Measurements from ENCODE around the gene NACA2.
"Not testable (repeated sequence)": the region's sequence is repeated elsewhere in the genome, so short reads cannot be mapped to it uniquely, and the experiment has no call there.

Gene NACA2

DNA sequence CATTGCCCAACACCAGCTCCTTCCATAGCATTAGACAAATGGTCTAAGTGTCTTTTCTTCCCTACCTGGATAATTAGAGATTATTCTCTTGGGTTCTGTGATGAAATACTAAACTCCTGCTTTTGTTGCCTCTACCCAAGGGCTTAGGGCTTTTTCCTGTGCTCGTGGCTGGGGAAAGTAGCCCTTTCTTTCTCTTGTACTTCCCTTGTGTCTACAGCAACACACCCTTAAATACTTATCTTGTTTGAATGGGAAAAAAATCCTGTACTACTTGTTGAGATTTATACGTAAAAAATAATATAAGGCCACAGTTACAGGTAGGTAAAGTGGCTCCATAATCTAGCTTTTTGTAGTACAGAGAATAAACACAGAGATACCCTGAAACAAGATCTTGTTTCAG is 7.0 kb upstream of the NACA2 start:
- no peak for DNase-seq

DNA sequence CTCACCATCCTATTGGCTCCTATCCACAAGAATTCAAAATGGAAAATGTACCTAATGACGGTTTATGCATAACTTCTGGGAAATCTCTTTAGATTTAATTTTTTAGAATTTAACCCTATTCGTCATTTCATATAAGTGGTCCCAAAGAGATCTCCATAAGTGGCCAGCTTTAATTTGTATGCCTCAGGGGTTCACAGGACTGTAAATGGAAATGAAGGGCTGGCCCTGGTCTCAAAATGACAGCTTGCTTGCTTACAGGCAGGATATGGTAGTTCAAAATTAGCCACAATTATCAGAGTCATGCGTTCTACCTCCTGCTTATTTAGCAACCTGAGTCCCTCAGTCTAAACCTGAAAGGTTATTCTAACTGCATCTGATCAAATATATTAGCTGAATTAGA is 6.6 kb upstream of the NACA2 start:
- DNase-seq = no peak

DNA sequence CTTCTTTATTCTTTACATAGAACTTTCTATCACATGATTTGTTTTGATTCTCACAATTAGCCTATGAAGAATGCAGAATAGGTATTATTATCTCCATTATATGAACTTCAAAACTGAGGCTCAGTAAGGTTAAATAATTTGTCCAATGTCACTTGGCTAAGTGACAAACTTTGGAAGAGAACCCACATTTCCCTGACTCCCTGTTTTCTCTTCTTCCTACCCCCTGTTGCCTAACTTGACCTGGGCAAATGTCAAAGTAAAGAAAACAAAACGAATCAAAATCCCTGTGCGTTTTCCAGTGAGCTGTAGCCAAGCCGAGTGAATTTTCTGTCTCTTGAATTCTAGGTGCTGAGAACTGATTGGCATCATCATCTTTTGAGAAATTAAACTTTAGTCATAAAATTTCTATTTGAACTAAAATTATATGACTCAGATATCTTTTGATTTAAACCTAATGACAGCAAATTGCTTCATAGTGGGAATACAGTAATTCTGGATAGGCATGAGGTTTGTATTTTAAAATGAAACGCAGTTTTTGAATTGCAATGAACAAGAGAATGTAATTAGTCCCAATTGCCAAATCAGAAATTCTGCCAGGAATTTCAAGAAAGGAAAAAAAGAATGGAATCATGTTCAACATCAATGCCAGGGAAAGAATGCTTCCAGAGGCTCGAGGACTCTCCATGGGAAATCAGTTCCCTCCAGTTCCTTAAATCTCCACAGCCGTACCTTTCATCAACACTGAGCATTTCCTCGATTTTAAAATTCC is 4.6 kb upstream of the NACA2 start:
- DNase-seq = no peak

DNA sequence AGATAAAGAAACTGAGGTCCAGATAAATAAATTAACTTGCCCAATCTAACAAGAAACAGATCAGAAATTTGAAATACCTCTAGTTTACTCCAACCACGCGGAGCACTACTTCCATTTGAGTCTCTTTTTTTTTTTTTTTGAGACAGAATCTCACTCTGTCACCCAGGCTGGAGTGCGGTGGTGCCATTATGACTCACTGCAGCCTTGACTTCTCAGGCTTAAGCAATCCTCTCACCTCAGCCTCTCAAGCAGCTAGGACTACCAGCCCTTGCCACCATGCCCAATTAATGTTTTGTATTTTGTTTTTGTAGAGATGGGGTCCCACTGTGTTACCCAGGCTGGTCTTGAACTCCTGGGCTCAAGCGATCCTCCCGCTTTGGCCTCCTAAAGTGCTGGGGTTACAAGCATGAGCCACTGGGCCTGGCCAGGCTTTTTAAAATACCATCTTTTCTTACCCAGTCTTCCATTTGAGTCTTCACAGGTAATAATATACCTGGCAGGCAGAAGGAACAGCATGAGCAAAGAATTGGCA is 3.3 kb upstream of the NACA2 start:
- no peak for DNase-seq

DNA sequence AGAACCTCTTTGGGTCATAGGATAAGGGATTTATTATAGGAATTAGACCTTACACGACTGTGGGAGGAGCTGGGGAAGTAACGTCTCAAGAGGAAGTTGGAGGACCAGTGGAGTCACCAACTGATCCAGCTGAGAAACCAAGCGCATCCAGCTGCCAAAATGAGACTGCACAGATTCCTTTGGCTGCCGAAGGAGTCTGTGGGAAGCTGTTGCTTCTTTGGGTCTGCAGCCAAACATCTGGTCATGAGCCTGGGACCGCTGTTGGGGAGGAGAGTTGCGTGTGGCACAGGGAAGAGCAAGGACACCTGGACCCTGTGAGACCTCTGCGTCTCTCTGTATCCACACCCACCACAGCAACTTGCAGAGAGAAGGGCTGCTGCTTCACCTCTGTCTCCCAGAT is 2.4 kb upstream of the NACA2 start:
- DNase-seq = no peak

DNA sequence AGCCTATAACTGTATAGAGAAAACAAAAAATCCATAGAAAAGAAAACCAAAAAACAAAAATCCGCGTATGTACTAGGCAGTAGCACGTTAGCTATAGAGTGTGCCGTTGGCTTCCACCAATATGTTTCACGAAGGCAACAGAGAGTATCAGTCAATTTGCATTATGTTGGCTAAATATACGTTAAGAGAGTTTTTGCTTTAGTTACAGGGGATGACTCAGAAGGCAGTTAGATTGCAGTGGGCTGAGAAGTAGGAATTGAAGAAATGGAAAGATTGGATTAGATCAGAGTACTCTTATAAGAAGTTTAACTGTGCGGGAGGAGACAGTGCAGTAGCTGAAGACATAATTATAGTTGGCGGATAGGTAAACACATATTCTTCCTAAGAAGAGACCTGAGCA is 911 bp upstream of the NACA2 start:
- DNase-seq = no peak

DNA sequence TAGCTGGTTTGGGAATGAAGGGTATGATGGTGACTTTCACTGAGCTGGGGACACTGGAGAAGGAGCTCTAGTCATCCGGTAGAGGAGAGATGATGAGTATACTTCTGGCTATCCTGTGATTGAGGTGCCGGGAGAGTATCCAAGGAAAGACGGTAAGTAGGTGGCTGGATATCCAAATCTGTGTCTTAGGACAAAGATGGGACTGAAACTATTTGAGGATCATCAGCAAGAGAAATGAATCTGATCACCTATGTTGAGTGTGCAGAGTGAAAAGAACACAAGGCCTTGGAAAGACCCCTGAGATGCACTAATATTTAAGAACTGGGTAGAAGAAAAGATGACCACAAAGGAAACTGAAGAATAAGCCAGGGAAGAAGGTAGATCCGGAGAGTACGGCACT is 1.0 kb downstream of the NACA2 start:
- DNase-seq = no peak

DNA sequence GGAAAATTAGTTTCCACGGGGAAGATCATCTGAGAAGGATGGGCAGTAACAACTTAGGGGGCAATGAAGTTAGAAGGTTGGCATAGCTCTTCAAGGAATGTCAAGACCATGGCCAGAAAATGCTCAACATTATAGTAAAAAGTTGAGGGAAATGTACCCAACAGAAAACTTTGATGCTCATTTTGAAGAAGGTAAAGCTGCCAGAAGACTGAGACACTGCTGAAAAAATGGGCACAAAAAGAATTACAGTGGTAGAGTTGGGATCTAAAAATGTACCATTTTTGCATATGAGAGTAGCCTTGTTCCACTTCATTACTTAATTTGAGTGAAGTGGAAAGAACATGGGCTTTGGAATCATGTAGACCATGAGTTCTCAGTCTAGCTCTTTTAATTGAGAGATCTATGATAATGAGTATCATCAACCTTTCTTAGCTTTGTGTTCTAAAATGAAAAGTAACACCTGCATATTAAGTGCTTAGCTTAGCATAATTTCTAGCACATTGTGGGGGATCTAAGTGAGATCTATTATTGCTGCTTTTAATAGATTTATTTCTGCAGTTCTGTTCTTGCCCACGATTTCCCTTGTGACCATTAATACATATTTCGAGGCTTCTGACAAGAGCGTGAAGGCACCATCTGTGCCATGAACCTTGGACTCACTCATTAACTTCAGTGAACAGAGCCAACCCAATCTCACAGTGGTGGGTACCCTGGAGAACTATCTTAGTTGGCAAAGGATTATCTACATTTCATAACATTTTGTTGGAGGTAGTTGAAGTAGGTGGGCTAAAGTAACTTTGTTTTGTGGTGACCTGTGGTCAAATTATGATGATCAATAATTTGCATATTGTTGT is 3.0 kb downstream of the NACA2 start:
- peak; percentile 76 for DNase-seq

DNA sequence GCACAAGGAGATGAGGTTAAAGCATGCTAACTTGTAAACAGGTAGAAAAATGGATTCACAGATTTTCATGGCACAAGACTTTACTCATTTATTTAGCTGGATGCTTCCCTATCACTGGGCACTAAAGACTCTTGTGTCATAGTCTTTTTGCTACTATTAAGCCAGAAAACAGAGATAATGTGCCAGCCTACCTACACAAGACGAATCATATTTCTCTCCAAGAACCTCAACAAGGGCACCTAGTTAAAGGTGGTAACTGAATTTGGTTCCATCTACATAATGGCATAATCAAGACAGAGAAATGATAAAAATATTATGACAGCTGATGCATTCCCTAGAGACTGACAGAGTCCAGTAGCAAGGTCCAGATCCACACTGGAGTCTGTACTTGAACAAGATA is 3.8 kb downstream of the NACA2 start:
- no peak for DNase-seq

DNA sequence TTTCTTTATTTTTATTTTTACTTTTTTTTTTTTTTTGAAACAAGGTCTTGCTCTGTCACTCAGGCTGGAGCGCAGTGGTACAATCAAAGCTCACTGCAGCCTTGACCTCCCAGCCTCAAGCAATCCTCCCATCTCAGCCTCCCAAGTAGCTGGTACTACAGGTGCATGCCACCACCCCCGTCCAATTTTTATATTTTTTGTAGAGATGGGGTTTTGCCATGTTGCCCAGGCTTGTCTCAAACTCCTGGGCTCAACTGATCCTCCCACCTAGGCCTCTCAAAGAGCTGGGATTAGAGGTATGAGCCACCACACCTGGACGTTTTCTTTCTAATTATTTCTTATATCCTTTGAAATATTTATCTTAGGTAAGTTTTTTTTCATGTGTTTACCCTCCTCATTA is 4.4 kb downstream of the NACA2 start:
- DNase-seq = not testable (repeated sequence)

DNA sequence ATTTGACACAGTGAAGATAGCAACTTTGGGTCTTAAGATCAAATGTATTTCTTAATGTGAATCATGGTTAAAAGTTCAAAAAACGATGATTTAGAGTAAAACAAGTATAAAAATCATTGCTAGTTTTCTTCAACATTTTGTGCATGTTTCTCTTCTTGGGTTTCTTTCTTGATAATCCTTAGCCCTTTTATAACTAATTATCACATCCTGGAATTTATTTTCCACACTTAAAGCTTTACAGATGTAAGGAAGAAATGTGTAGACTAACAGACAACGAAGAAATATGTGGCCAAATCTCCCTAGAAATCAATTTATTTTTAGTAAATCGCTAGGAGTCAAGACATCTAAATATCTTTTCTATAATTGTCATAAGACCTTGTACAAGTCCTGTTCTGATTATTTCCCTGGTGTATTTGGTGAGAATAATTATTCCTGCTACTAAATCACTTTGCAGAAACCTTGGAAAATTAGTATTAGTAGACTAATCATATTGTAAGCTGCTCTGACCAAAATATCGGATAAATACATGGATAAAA is 4.9 kb downstream of the NACA2 start:
- no peak for DNase-seq

DNA sequence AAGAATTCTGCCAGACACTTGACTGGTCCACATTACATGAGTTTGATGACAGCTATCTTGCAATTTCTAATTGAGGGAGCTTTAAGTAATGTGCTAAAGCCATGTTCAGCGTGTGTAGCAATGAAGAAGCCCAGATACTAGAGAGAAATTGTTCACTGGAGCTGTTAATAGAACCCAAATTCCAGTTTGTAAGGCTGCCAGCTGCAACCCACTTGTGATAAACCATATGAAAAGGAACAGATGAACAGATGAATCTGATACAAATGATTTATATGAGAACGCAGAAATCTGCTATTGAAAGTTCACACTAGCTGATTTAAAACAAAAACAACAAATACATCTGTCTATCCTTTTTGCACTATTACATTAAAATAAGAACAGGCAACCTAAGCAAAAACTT is 6.2 kb downstream of the NACA2 start:
- DNase-seq = peak; percentile 81

DNA sequence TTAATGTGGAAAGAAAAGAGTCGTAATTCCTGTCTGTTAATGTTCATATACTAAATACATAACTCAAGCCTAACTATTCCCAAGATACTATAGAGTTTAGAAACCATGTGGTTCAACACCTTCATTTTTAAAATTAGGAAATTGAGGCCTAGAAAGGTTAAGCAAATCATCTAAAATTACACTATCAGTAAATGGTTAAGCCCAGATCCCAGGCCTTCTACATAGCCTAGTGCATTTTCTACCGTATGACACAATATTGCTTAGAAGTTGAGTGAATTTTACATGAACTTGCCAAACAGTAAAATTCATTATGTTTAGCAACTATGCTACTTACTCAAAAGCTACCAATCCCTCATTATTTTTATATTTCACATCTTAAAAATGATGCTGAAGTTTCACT is 6.8 kb downstream of the NACA2 start:
- DNase-seq = no peak

DNA sequence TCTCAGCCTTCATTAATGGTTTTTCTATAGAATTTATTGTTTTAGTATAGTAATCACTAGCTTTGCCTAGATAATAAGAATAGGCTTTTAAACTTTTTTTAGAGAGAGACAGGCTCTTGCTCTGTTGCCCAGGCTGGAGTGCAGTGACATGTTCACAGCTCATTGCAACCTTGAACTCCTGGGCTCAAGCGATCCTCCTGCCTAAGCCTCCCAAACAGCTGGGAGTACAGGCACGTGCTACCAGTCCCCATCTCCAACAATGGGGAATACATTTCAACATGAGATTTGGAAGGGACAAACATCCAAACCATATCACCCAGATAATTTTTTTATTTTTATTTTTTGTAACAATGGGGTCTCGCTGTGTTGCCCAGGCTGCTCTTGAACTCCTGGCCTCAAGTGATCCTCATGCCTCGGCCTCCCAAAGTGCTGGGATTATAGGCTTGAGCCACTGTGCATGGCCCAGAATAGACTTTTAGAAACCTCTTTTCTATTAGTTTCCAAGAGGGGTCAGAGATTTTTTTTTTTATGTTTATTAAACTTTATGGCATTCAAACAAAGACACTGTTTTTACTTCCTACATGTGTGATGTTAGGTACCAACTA is 7.3 kb downstream of the NACA2 start:
- DNase-seq = no peak

DNA sequence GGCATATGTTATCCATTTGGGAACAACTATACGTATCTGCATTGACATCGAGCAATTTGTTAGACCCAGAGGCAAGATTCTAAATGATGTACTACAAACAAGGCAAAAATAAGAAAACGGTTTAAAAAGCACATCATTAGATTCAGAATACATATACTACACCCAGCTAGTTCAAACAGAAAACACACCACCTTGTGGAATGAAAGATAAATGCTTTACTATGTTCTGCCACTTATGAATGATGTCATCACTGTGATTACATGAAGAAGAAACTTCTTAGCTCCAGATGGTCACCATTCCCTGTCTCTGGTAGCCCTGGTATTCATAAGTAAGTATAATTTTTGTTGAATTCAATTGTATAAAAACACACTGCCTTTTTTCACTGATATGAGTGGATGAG is 7.8 kb downstream of the NACA2 start:
- DNase-seq = peak; percentile 72

DNA sequence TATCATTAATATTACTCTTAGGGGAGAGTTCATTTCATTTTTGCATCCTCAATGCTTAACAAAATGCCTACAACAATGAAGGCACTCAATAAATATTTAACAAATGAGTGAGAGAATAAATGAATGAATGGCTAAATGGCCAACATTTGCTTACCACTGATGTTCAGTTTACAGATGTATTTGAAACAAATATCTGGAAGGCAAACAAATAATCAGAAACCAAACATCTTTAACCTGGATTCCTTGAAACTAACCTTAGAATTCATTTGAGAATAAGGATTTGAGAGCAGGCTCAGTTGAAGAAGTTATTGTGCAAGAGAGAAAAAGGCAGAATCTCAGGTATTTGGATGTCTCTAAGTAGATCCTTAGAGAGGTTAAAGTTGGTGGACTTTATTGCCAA is 8.4 kb downstream of the NACA2 start:
- no peak for DNase-seq

DNA sequence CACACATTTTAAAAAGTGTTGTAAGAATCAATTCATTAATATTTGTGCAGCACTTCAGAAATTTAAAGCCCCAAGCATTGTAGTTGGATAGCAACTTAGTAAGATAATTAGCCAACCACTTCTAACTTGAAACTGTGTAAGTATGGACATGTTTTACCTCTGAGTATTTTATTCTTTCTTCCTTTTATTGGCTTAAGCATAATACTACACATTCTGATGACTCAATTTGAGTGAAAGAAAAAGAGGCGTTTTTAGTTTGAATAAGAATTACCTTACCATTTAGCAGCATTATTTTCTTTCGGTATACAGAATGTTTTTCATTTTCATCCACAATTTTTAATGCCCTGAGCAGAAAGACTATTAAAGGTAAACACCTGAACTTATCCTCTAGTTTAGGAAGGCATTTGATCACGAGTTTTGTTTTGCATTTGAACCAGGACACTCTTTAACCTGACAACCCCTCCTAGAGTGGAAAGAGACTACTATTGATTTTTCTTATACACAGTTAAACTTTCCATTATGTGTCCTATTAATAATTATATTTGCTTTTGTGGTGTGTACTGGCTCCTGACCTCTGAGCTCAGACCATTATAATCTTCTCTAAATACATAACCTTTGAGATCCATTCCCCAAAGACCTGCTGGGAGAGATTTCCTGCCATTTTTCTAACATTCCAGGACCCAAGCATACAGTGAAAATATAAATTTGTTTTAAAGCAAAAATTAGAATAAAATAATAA is 9.2 kb downstream of the NACA2 start:
- no peak for DNase-seq

DNA sequence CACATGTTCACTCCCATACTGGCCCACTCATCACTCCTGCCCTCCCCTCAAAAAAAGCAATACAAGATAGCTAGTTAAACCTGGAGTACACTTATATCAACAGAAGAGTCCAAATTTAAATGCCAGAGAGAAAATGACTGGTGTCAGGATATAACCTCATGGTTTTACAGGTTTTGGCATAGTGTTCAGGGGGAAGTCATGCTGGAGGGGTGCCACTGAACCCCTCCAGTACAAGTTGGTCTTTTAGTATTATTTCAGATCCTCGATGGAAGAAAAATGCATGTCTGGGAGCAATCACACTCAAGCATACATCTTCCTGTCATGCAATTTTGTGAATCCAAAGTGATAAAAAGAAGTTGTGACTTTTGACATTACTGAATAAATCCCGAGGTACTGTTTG is 10.5 kb downstream of the NACA2 start:
- DNase-seq = no peak

DNA sequence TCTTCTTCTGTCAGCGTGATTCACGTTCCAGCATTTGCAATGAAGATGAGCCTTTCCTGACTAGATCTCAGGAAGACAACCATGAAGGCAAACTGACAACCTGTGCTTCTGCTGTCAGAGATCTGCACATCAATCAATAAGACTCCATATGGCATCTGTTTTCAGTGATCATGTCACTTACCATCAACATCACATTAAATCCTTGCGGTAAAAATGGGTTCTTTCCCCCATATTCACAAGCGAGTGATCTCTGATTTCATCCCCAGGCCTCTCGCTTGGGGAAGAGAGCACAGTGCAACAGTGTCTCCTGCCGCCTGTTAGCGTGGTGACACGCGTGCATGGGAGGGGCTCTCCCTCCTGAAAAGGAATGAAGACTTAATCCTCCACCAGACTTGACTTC is 11.1 kb downstream of the NACA2 start:
- DNase-seq = peak; percentile 78

DNA sequence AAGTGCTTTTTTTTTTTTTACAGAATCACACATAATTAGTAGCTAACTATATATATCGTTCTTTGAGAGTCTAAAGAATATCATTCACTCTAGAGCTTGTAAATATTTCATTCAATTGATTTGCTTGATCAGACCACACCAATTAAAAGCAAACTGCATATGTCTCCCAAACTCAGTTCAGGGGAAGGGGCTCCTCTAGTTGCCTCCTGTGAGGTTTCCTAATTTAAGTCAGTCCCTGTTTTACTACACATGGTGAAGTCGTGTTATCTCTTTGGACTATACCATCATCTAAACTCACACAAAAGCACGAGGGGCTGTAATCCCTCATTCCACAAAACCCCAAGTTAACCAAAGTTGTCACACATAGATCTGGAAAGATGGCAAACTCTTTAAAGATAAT is 11.7 kb downstream of the NACA2 start:
- DNase-seq = no peak

DNA sequence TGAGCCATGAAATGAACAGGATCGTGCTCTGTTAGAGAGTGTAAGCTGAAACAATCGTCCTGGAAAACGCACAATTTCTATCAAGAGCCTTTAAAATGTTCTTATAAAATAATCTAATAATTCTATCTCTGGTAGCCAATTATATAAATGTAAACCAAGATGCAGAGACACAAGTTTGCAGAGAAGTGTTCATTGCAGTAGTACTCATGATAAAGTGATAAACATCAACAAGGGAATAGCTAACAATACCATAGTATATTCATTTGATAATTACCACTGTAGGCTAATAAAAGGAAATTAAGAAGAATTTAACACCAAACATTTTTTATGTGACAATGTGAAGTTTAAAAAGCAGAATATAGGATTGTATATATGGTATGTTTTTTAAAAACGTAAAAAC is 12.4 kb downstream of the NACA2 start:
- DNase-seq = no peak

DNA sequence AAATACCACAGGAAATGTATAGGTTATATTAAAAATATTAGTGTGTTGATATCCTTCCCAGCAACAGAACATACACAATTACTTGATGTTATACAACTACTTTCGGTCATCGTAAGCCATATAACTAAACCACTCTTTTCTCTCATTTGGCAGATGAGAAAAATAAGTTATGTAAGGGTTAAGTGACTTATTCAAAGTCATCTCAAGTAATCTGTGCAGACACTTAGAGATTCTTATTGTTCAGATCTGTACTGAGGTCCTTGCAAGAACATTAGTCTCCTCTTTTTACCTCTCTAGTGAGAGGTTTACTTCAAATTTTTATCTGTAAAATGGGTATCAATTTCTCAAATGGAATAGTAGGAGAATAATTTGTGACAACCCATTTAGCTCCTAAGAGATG is 15.0 kb downstream of the NACA2 start:
- DNase-seq = no peak

Measured in NCI-H1694 (cell line).